ENCODE data around the gene N4BP2.
"Not testable (repeated sequence)": the region's sequence is repeated elsewhere in the genome, so short reads cannot be mapped to it uniquely, and the experiment has no call there.

The N4BP2 gene

DNA sequence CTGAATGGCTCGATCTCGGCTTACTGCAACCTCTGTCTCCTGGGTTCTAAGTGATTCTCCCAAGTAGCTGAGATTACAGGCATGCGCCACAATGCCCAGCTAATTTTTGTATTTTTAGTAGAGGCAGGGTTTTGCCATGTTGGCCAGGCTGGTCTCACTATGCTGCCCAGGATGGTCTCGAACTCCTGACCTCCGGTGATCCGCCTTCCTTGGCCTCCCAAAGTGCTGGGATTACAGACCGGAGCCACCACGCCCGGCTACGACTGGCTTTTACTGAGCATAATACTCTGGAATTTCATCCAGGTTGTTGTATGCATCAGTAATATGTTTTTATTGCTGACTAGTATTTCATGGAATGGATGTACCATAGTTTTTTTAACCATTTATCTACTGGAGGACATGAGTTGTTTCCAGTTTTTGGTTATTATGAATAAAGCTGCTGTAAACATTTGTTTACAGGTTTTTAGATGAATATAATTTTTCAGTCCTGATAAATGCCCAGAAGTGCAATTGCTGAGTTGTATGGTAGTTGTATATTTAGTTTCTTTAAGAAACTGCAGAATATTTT lies 31.2 kb downstream of the N4BP2 start:
- no peak for DNase-seq (ENCODE audit: low read depth, low spot score)

DNA sequence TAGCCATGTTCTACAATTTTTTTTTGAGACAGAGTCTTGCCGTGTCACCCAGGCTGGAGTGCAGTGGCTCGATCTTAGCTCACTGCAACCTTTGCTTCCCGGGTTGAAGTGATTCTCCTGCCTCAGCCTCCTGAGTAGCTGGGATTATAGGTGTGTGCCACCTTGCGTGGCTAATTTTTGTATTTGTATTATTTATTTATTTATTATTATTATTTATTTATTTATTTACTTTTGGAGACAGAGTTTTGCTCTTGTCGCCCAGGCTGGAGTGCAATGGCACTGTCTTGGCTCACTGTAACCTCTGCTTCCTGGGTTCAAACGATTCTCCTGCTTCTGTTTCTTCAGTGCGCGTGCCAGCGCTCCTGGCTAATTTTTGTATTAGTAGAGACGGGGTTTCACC lies 36.8 kb downstream of the N4BP2 start:
- DNase-seq (ENCODE audit: low read depth, low spot score): not testable (repeated sequence)

- DNase-seq (ENCODE audit: low read depth, low spot score): no peak
Measured at GRCh38 chr4:40099010-40099409, 42.4 kb downstream of the N4BP2 start.

DNA sequence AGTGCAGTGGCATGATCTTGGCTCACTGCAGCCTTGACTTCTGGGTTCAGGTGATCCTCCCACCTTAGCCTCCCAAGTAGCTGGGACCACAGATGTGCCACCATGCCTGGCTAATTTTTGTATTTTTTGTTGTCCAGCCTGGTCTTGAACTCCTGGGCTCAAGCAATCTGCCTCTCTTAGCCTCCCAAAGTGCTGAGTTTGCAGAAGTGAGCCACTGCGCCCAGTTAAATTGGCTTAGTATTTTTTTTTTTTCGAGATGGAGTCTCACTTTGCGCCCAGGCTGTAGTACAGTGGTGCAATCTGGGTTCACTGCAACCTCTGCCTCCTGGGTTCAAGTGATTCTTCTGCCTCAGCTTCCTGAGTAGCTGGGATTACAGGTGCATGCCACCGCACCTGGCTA lies 50.5 kb downstream of the N4BP2 start:
- DNase-seq (ENCODE audit: low read depth, low spot score): not testable (repeated sequence)

GRCh38 chr4:40112027-40112792 lies 55.6 kb downstream of the N4BP2 start:
- DNase-seq (ENCODE audit: low read depth, low spot score): no peak

DNA sequence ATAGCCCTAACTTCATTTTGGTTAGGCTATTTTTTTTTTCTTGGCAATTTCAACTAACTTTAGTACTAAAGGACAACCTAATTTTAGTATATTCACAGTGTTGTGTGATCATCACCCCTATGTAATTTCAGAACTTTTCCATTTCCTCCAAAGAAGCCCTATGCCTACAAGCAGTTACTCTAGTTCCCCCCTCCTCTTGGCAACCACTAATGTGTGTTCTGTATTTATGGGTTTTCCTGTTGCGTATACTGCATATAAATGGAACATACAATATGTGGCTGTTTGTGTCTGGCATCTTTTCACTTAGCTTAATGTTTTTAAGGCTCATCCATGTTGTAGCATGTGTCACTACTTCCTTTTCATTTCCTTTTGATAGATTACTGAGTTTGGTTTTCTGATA lies 57.6 kb downstream of the N4BP2 start:
- DNase-seq (ENCODE audit: low read depth, low spot score): no peak

DNA sequence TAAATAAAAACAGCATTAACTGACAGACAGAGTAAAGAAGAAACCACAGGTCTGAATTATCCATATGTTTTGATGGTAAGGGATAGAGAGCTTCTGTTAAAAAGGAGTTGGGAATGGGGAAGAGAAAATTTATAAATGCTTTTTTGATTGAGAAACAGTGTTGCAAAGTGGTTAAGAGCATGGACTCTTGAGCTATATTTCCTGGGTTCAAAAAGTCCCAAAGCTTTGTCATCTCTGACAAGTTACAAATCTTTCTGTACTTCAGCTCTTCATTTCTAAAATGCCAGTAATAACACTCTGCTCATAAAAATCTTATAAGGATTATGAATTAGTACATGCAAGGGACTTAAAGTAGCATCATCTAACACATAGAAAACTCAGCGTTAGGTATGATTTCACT lies 62.2 kb downstream of the N4BP2 start:
- no peak for DNase-seq (ENCODE audit: low read depth, low spot score)

- DNase-seq (ENCODE audit: low read depth, low spot score): no peak
Measured at GRCh38 chr4:40119344-40119743, 62.7 kb downstream of the N4BP2 start.

- DNase-seq (ENCODE audit: low read depth, low spot score): no peak
Measured at GRCh38 chr4:40121515-40121914, 64.9 kb downstream of the N4BP2 start.

GRCh38 chr4:40122941-40123340 lies 66.3 kb downstream of the N4BP2 start:
- no peak for DNase-seq (ENCODE audit: low read depth, low spot score)

- DNase-seq (ENCODE audit: low read depth, low spot score): no peak
Measured at GRCh38 chr4:40124690-40125089, 68.0 kb downstream of the N4BP2 start.

GRCh38 chr4:40130401-40131036 lies 73.9 kb downstream of the N4BP2 start:
- DNase-seq (ENCODE audit: low read depth, low spot score): no peak

- no peak for DNase-seq (ENCODE audit: low read depth, low spot score)
Measured at GRCh38 chr4:40132816-40133215, 76.2 kb downstream of the N4BP2 start.

GRCh38 chr4:40134206-40134917 lies 77.7 kb downstream of the N4BP2 start:
- DNase-seq (ENCODE audit: low read depth, low spot score): no peak

GRCh38 chr4:40136202-40136601 lies 79.6 kb downstream of the N4BP2 start:
- DNase-seq (ENCODE audit: low read depth, low spot score): not testable (repeated sequence)

DNA sequence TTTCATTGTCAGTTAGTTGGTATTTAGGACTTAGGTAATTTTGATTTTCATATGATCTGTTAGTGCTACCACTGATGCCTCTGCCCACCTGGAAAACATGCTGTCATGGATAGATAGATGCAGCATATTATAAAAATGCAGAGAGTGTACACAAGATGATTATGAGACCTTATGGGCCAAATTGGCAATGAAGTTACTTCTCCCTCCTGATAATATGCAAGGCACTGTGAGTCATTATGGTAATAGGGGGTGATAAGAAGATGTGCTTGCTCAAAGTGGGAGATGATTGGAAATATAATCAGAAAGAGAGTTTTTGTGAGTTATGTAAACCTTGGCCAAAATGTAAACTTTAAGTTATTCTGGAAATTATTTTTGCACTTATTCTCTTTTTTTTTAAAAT lies 83.5 kb downstream of the N4BP2 start:
- DNase-seq (ENCODE audit: low read depth, low spot score): no peak

DNA sequence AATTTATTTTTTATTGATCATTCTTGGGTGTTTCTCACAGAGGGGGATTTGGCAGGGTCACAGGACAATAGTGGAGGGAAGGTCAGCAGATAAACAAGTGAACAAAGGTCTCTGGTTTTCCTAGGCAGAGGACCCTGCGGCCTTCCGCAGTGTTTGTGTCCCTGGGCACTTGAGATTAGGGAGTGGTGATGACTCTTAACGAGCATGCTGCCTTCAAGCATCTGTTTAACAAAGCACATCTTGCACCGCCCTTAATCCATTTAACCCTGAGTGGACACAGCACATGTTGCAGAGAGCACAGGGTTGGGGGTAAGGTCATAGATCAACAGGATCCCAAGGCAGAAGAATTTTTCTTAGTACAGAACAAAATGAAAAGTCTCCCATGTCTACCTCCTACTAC lies 83.9 kb downstream of the N4BP2 start:
- not testable (repeated sequence) for DNase-seq (ENCODE audit: low read depth, low spot score)

DNA sequence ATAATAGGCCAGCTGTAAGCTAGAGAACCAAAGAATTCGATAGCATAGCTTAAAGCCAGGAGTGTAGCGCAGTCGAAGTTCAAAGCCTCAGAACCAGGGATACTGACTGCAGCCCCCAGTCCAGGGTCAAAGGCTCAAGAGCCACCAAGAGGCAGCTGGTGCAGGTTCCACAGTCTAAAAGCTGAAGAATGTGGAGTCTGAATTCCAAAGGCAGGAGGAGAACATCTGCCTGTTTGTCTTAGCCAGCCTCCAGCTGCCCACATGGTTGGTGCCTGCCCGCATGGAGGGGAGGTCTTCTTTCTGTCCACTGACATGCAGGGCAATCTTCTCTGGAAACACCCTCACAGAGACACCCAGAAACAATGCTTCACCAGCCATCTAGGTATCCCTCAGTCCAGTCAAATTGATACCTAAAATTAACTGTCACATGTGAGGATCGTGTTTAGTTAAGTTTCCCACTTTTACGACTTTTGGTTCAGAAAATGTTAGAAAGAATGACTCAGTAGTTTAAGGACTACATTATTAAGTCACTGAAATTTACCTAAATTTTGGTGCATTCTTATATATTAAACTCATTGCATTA lies 87.4 kb downstream of the N4BP2 start:
- DNase-seq (ENCODE audit: low read depth, low spot score): no peak

GRCh38 chr4:40144716-40145115 lies 88.1 kb downstream of the N4BP2 start:
- DNase-seq (ENCODE audit: low read depth, low spot score): no peak

DNA sequence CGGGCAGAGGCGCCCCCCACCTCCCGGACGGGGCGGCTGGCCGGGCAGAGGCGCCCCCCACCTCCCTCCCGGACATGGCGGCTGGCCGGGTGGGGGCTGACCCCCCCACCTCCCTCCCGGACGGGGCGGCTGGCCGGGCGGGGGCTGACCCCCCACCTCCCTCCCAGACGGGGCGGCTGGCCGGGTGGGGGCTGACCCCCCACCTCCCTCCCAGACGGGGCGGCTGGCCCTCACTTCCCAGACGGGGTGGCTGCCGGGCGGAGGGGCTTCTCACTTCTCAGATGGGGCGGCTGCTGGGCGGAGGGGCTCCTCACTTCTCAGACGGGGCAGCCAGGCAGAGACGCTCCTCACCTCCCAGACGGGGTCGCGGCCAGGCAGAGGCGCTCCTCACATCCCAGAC lies 90.8 kb downstream of the N4BP2 start:
- not testable (repeated sequence) for DNase-seq (ENCODE audit: low read depth, low spot score)

GRCh38 chr4:40149960-40150385 lies 93.3 kb downstream of the N4BP2 start:
- peak; percentile 20 for DNase-seq (ENCODE audit: low read depth, low spot score)

DNA sequence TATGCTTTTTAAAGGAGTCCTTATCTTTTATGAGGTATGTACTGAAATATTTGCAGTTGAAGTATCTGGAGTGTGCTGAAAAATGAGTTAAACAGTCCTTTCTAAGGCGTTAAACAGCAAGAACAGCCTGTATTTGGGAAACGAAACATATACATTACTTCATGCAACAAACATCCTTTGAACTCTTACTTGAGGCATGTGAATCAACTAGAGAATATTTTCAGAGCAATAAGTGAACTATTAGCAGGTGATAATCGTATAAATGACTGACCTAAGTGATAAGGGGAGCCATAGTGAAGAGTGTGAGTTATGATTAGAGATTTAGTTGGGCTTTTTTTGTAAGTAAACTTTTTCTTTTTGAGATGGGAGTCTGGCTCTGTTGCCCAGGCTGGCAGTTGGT lies 94.3 kb downstream of the N4BP2 start:
- DNase-seq (ENCODE audit: low read depth, low spot score): no peak

All from brain pericyte (primary cell).